Endothelial cell of umbilical vein (primary cell): ENCODE data around the gene SMARCD1. TPM values are rescaled to one million over a fixed set of nuclear protein-coding genes. Genes with fewer than 3 reads are reported as not detected.

Source experiments
- BruUV-seq: library from RNA; stranded (reverse); fragments of 400-500 nt; replicated peaks from 2 replicates; lab custom pipeline; 2021; lab: Mats Ljungman, UMichigan
- CTCF ChIA-PET: fragments of 300-600, 350-600 bp; sonication (Branson Sonifier 250); formaldehyde crosslinking; loops from one replicate; lab custom pipeline; 2021; ENCODE audit warnings: antibody characterized with exemption, inconsistent platforms; lab: Charles Lee
- POLR2A ChIA-PET: fragments of 300-600, 350-600 bp; sonication (Branson Sonifier 250); formaldehyde crosslinking; loops from one replicate; lab custom pipeline; 2021; ENCODE audit warnings: antibody characterized with exemption, inconsistent platforms; lab: Charles Lee
- DNase-seq: peaks from one replicate; pipeline ENCODE4 v3.0.0-alpha.2; 2011; ENCODE audit warnings: low read depth, low spot score
- FAIRE-seq: peaks from 2 replicates; lab custom pipeline; 2011; peaks lifted over from hg19 to GRCh38; lab: Jason Lieb, UNC
- H2AFZ ChIP-seq: 2 replicates; pipeline ENCODE4 v1.6.0; 2012; ENCODE audit warnings: low read depth, low read length, control low read depth, inconsistent platforms
- H3K27ac ChIP-seq: 2 replicates; pipeline ENCODE4 v1.5.1; 2011; ENCODE audit warnings: low read depth, mild to moderate bottlenecking, control low read depth, low read length, moderate library complexity; ENCODE audit not compliant: insufficient read depth
- H3K27me3 ChIP-seq, 2 experiments: 2 replicates each; pipeline versions ENCODE4 v1.6.0 to v1.6.1; 2011; ENCODE audit warnings: low read length in 2 of 2, mixed read lengths in 1 of 2; ENCODE audit not compliant: control insufficient read depth in 2 of 2, insufficient read depth in 2 of 2
- H3K36me3 ChIP-seq, 2 experiments: 2 replicates in 1 of 2; 3 replicates in 1 of 2; pipeline ENCODE4 v1.5.1; 2011; ENCODE audit warnings: low read length in 2 of 2, mild to moderate bottlenecking in 1 of 2, moderate library complexity in 1 of 2; ENCODE audit not compliant: control insufficient read depth in 2 of 2, insufficient read depth in 2 of 2; ENCODE audit errors: extremely low read depth in 1 of 2
- H3K4me1 ChIP-seq: 3 replicates; pipeline ENCODE4 v1.5.1; 2011; ENCODE audit warnings: mild to moderate bottlenecking, low read length; ENCODE audit not compliant: control insufficient read depth, insufficient read depth; ENCODE audit errors: extremely low read depth
- H3K4me2 ChIP-seq: 2 replicates; pipeline ENCODE4 v1.6.1; 2011; ENCODE audit warnings: low read length, control low read depth, mixed read lengths; ENCODE audit not compliant: insufficient read depth
- H3K4me3 ChIP-seq, 3 experiments: fragments of 200-600 bp in 1 of 3; sonication (generic), shearing (Covaris generic) in 1 of 3; replicated peaks in 1 of 3; 2 replicates each; pipeline ENCODE4 v1.5.1; 2011 to 2016; ENCODE audit warnings: control low read depth in 3 of 3, low read length in 3 of 3, mild to moderate bottlenecking in 2 of 3, inconsistent platforms in 1 of 3, low read depth in 1 of 3, moderate library complexity in 1 of 3; ENCODE audit not compliant: insufficient read depth in 1 of 3
- H3K79me2 ChIP-seq: 2 replicates; pipeline ENCODE4 v1.6.0; 2012; ENCODE audit warnings: low read length, inconsistent platforms; ENCODE audit not compliant: control insufficient read depth, insufficient read depth
- H3K9ac ChIP-seq: replicated peaks from 2 replicates; pipeline ENCODE3; 2011; ENCODE audit warnings: low read length, control low read depth; ENCODE audit not compliant: insufficient read depth; ENCODE audit errors: extremely low read depth
- H3K9me1 ChIP-seq: replicated peaks from 3 replicates; pipeline ENCODE4 v1.6.0; 2011; ENCODE audit warnings: mild to moderate bottlenecking, low read length; ENCODE audit not compliant: control insufficient read depth, insufficient read depth; ENCODE audit errors: extremely low read depth
- H3K9me3 ChIP-seq: replicated peaks from 2 replicates; pipeline ENCODE4 v1.5.1; 2012; ENCODE audit warnings: low read length, inconsistent platforms; ENCODE audit not compliant: control insufficient read depth, insufficient read depth
- H4K20me1 ChIP-seq: replicated peaks from 2 replicates; pipeline ENCODE3; 2011; ENCODE audit warnings: mild to moderate bottlenecking, low read length; ENCODE audit not compliant: control insufficient read depth, insufficient read depth; ENCODE audit errors: extremely low read depth
- CTCF ChIP-seq, 2 donors: IDR thresholded peaks; 1 replicate in 1 of 2; 2 replicates in 1 of 2; pipeline ENCODE4 v1.5.1; 2011; ENCODE audit warnings: low read length in 2 of 2, mild to moderate bottlenecking in 2 of 2, moderate library complexity in 2 of 2, control low read depth in 1 of 2, inconsistent platforms in 1 of 2, low read depth in 1 of 2; ENCODE audit not compliant: insufficient read depth in 1 of 2; ENCODE audit errors: extremely low read depth in 1 of 2
- EZH2 ChIP-seq: IDR thresholded peaks from 2 replicates; pipeline ENCODE4 v1.6.1; 2012; ENCODE audit warnings: borderline replicate concordance, low read depth, mild to moderate bottlenecking, moderate library complexity, low read length, inconsistent platforms; ENCODE audit not compliant: severe bottlenecking
- FOS ChIP-seq: IDR thresholded peaks from 2 replicates; pipeline ENCODE4 v1.6.1; 2011; ENCODE audit warnings: mild to moderate bottlenecking, low read length, moderate library complexity, borderline replicate concordance; ENCODE audit not compliant: insufficient read depth
- GATA2 ChIP-seq: IDR thresholded peaks from 2 replicates; pipeline ENCODE4 v1.7.0; 2011; ENCODE audit warnings: low read depth, mild to moderate bottlenecking, moderate library complexity, mixed read lengths, low read length; ENCODE audit not compliant: insufficient read length, insufficient read depth
- JUN ChIP-seq: IDR thresholded peaks from 2 replicates; pipeline ENCODE4 v1.6.1; 2011; ENCODE audit warnings: borderline replicate concordance, low read depth; ENCODE audit not compliant: insufficient read length, insufficient read depth
- MAX ChIP-seq: IDR thresholded peaks from 2 replicates; pipeline ENCODE4 v1.6.1; 2011; ENCODE audit not compliant: insufficient read depth, insufficient read length
- MYC ChIP-seq: IDR thresholded peaks from one replicate; pipeline ENCODE4 v1.6.1; 2011; ENCODE audit warnings: mild to moderate bottlenecking, low read depth, low read length
- POLR2A ChIP-seq: IDR thresholded peaks from 2 replicates; pipeline ENCODE4 v1.6.1; 2012; ENCODE audit warnings: low read depth, mild to moderate bottlenecking, control low read depth, low read length
- POLR2AphosphoS5 ChIP-seq: IDR thresholded peaks from 2 replicates; pipeline ENCODE4 v1.6.1; 2012; ENCODE audit warnings: low read depth, mild to moderate bottlenecking, control low read depth, low read length, moderate library complexity; ENCODE audit not compliant: insufficient read depth
- dilution Hi-C: fragments of 300-500 bp; cut with MboI; formaldehyde crosslinking; loops from one replicate; pipeline ENCODE4 v1.15.0; 2019; ENCODE audit warnings: low sequenced_read_pairs; ENCODE audit not compliant: extremely low pct_ligation_motif_present
- intact Hi-C: fragments of 100-400 bp; cut with micrococcal nuclease; formaldehyde crosslinking; loops from one replicate; pipeline ENCODE4 v1.10.0; 2022
- polyA plus RNA-seq, 4 experiments: library from polyadenylated mRNA; depleted of rRNA in 3 of 4; stranded (reverse) in 3 of 4; unstranded in 1 of 4; fragments of >200 nt; gene quantifications; 2 replicates each; pipeline versions ENCODE4 v1.2.1 to v1.2.3, GENCODE V29; 2011 to 2012; ENCODE audit warnings: missing spikeins in 1 of 4
- total RNA-seq: library from RNA; stranded (reverse); gene quantifications from 2 replicates; pipeline ENCODE4 v1.2.3, GENCODE V29; 2021

The SMARCD1 gene
- total and polyA plus RNA-seq, 2 donors (not counting 3 experiments of a cell fraction or from before 2014, with no cell fraction given), result 86.6 to 94.2 TPM

- Histone ChIP-seq H3K36me3 (no peaks in the 10 kb centered on the region), H3K9me3 (no peaks in the 10 kb centered on the region), H3K27ac (no peak overlapping the region), H3K9me1 (no peaks in the 10 kb centered on the region), H3K79me2 (no peaks in the 10 kb centered on the region), H3K27me3 (peaks cover 46 to 53% of the 10 kb centered on the region in 2 experiments), H3K4me3 (no peak overlapping the region), H3K9ac (no peak overlapping the region), H2AFZ (no peak overlapping the region), H3K4me2 (no peak overlapping the region), H4K20me1 (no peaks in the 10 kb centered on the region), H3K4me1 (peaks cover 5% of the 10 kb centered on the region)
- dilution Hi-C loops (loop anchor here (25.0 kb wide), 1 partner anchor 98 kb away; the partner anchor contains the start of genes AQP2, AQP5 and AQP6), intact Hi-C loops (no loop called here)
- CTCF ChIA-PET, result interaction anchor here (1.2 to 7.7 kb wide), 4 partner anchors 11 to 115 kb away, joined by 4 to 168 read pairs (median 25); partner anchors contain the start of gene AQP6
- FAIRE-seq (no peak), DNase-seq (no peak)
- POLR2A ChIA-PET, result no interaction called here
- no TSS peak for BruUV-seq
- TF ChIP-seq POLR2AphosphoS5 (no peak), POLR2A (no peak)
These were observed 25.0 kb upstream of the SMARCD1 start for GRCh38 chr12:50060120-50060468.

GRCh38 chr12:50061171-50061570, 24.0 kb upstream of the SMARCD1 start:
- dilution Hi-C loops (loop anchor here (25.0 kb wide), 1 partner anchor 99 kb away; the partner anchor contains the start of genes AQP2, AQP5 and AQP6), intact Hi-C loops (no loop called here)
- H3K9ac ChIP-seq, result no peak overlapping the region
- H3K4me1 ChIP-seq, result peaks cover 5% of the 10 kb centered on the region
- H3K79me2 ChIP-seq, result no peaks in the 10 kb centered on the region
- H3K4me3 ChIP-seq, result no peak overlapping the region
- no peak overlapping the region for H3K4me2 ChIP-seq
- H3K36me3 ChIP-seq, result no peaks in the 10 kb centered on the region
- DNase-seq (no peak), FAIRE-seq (no peak)
- H4K20me1 ChIP-seq, result no peaks in the 10 kb centered on the region
- H3K9me1 ChIP-seq, result no peaks in the 10 kb centered on the region
- H3K27me3 ChIP-seq, result peaks cover 54% of the 10 kb centered on the region in 2 experiments
- TF ChIP-seq MYC (no peak), MAX (no peak), FOS (no peak), JUN (no peak), POLR2AphosphoS5 (no peak), GATA2 (no peak), POLR2A (no peak), EZH2 (no peak), CTCF (IDR thresholded peaks at IDR 0.05; ENCODE audit: extremely low read depth in 1 of 2, insufficient read depth in 1 of 2, low read depth in 1 of 2, low read length in 2 of 2) (no peak)
- CTCF ChIA-PET, result interaction anchor here (1.5 to 12.1 kb wide), 6 partner anchors 10 to 194 kb away, joined by 4 to 317 read pairs (median 12); partner anchors contain the start of gene AQP6
- H3K9me3 ChIP-seq, result no peaks in the 10 kb centered on the region
- POLR2A ChIA-PET, result no interaction called here
- no peak overlapping the region for H3K27ac ChIP-seq
- no peak overlapping the region for H2AFZ ChIP-seq
- BruUV-seq, result no TSS peak
